Fibroblast of mammary gland (primary cell): Measurements from ENCODE around the gene MGRN1.

Experiments used
- DNase-seq: peaks from one replicate; pipeline ENCODE4 v3.0.0-alpha.2; 2010; ENCODE audit warnings: low read depth
- H3K4me3 ChIP-seq: 2 replicates; pipeline ENCODE4 v1.5.1; 2011; ENCODE audit warnings: low read depth, mild to moderate bottlenecking, low read length, moderate library complexity; ENCODE audit not compliant: control insufficient read depth
- TF ChIP-seq, protein P1 (sequence below): conservative IDR thresholded peaks from 2 replicates; pipeline ENCODE4 v1.5.1; 2011; ENCODE audit warnings: low read depth, low read length, inconsistent platforms; ENCODE audit not compliant: control insufficient read depth, insufficient read depth

The MGRN1 gene

DNA sequence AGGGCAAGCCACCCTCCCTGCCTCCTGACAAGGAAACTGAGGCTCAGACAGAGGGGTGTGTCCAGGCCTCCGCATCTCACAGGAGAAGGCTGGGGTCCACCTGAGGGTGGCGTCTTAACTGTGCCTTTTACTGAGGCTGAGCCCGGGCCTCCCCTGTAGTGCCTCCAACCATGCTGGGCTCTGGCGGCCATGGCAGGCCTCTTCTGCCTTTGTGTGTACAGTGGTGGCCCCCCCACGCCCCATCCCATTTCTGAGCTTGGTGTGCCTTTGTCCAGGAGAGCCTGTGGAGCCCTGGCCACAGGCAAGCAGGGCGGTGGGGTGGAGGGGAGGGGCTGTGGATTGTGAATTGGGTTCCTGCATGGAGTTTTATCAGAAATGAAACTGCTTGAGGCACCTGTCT lies 31.2 kb downstream of the MGRN1 start:
- no peak overlapping the region for H3K4me3 ChIP-seq
- no peak for DNase-seq
- TF ChIP-seq, protein P1, sequence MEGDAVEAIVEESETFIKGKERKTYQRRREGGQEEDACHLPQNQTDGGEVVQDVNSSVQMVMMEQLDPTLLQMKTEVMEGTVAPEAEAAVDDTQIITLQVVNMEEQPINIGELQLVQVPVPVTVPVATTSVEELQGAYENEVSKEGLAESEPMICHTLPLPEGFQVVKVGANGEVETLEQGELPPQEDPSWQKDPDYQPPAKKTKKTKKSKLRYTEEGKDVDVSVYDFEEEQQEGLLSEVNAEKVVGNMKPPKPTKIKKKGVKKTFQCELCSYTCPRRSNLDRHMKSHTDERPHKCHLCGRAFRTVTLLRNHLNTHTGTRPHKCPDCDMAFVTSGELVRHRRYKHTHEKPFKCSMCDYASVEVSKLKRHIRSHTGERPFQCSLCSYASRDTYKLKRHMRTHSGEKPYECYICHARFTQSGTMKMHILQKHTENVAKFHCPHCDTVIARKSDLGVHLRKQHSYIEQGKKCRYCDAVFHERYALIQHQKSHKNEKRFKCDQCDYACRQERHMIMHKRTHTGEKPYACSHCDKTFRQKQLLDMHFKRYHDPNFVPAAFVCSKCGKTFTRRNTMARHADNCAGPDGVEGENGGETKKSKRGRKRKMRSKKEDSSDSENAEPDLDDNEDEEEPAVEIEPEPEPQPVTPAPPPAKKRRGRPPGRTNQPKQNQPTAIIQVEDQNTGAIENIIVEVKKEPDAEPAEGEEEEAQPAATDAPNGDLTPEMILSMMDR = no peak

DNA sequence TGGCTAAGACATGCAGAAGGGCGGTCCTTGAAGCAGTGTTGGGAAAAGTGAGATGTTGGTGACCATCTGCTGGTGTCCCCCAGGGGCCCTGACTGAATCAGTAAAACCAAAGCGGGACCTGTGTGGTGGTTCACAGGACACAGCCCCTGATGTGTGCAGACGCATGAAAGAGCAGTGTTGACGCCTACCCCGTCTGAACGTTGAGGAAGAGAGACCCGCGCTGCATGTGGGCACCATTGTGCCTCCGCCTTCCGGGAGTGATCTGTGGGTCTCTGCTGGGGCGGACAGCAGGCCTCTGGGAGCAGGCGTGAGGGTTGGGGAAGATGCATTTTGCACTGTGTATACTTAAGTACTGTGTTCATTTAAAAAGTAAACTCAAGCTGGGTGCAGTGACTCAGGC lies 31.6 kb downstream of the MGRN1 start:
- DNase-seq = no peak
- TF ChIP-seq, protein P1 = no peak
- no peak overlapping the region for H3K4me3 ChIP-seq

DNA sequence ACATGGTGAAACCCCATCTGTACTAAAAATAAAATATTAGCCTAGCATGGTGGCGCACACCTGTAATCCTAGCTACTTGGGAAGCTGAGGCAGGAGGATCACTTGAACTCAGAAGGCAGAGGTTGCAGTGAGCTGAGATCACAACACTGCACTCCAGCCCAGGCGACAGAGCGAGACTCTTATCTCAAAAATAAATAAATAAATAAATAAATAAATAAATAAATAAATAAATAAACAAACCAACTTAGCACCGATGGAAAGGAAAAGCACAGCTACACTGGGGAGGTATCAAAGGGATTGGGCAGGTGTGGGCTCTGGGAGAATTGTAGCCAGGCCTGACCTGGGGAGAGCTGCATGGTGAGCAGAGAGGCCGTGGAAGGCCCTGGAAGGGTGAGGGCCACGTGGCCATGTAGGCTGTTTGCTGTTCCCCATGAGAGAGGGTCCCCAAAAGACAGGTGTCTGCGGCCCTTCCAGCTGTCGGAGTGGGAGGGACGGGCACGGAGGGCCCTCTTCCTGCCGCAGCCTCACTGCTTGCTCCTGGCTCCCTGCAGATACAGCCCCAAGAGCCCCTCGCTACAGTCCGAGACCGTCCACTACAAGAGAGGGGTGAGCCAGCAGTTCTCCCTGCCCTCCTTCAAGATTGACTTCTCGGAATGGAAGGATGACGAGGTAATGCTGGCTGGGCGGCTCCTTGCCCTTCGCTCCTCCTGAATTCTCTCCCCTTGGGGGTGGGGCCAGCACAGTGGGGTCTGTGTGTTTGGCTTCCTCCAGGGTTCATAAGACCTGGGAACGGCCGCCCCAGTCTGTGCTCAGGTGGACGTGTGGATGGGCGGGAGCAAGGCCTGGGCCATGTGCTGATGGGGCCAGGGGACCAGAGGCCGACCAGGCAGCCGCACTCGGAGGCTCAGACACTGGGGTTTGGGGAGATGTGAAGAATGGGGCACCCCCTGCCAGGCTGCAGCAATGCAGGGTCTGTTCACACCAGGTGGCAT lies 32.4 kb downstream of the MGRN1 start:
- TF ChIP-seq, protein P1 = no peak
- DNase-seq = no peak
- H3K4me3 ChIP-seq = no peak overlapping the region

DNA sequence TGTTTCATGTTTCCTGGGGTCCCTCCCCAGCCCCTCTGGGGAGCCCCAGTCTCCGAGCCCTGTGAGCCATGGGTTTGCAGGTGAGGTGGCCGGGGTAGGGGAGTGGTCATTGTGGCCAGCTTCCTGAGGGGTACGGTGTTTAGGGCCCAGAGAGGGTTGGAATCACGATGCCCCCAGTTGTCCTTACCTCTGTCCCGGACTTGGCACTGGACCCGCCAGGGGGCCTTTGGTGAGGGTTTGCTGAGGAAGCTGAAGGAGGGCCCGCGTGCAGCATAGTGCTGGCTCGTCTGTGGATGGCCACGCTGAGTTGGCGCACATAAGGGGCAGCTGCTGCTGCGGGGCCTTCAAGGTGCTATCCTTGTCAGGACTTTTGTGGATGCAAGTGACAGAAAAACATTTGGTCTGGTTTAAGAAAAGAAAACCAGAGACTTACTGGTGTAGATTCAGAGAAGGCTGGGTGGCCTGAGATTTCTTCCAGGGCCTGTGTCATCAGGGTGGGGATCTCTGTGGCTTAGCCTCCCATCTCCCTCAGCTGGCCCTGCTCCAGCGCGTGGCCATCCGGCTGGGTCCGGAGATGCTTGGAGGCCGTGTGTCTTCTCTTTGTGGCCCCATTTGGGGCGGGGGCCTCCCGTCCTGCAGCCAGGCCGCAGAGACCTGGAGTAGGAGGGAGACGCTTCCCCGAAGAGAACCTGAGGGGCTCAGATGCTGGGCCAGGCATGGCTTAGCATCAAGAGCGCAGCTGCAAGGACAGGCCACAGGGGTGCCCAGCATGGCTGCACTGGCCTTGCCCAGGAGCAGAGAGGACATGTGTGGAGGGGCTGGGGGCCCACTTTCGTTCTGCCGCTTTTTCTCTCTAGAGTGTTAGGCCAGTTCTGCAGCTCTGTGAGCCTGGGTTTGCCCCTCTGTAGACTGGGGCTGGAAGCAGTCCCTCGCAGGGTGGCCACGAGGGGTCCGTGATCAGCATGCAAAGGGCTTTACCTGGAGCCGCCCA lies 35.0 kb downstream of the MGRN1 start:
- DNase-seq = peak; percentile 25
- TF ChIP-seq, protein P1 = no peak
- H3K4me3 ChIP-seq = no peak overlapping the region

DNA sequence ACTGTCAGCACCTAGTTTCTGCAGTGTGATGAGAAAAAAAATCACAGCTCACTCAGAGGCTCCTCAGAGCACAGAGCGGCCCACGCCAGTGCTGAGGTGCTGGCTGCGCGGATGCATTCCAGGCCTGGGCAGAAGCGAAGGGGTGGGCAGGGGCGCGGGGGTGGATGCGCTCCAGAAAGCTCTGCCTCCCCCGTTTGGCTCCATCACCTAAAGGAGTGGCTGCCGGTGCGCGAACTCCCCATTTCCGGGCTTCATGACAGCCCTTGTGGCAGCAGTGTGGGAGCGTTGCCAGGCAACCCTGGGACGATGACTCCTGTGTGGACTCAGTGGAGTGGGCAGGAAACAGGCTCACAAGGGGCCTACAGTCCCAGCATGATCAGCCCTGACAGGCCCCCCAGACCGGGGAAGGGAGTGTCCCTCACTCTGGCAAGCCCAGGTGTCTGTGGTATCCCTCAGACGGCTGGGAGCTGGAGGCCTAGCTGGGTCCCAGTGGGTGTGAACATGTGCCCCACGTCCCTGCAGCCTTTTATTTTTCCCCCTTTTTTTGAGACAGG lies 35.9 kb downstream of the MGRN1 start:
- TF ChIP-seq, protein P1 = no peak
- no peak overlapping the region for H3K4me3 ChIP-seq
- DNase-seq = peak; percentile 64

DNA sequence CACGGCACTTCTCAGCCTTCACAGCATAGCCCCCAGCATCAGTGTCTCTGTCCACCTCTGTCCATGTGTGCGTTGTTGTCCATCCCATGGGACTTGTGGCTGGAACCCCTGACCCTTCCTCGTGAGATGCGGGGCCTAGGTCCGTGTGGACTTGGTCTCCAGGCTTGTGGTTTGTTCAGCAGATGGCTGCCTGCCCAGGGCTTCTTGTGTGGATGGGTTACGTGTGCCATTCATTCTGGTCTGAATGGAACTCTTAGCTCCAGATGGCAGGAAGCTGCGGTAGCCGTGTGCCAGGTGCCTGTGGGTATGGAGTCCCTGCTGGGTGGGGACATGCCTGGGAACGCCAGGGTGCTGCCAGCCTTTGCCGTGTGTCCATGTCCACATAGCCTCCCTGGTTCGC lies 37.0 kb downstream of the MGRN1 start:
- H3K4me3 ChIP-seq = no peak overlapping the region
- DNase-seq = peak; percentile 5
- TF ChIP-seq, protein P1 = no peak
